Vagina (tissue), 2 donors: ENCODE results near the gene NTF4.

Experiments
- POLR2A ChIP-seq, 2 donors: fragments of 450-650 bp; IDR thresholded peaks; one replicate each; pipeline ENCODE4 v1.6.1; 2017; ENCODE audit warnings: antibody characterized with exemption in 2 of 2, mild to moderate bottlenecking in 2 of 2, moderate library complexity in 2 of 2
- POLR2AphosphoS5 ChIP-seq, 2 donors: sonication (generic); formaldehyde crosslinking; IDR thresholded peaks; one replicate each; pipeline ENCODE4 v1.9.0; 2017; ENCODE audit warnings: antibody characterized with exemption in 2 of 2, mild to moderate bottlenecking in 2 of 2, low read depth in 1 of 2; ENCODE audit not compliant: insufficient read depth in 1 of 2
- TF ChIP-seq, protein P1 (sequence below), 3 experiments: fragments of 450-650 bp in 2 of 3; fragments of 200-600 bp in 1 of 3; sonication (generic) in 1 of 3; IDR thresholded peaks; one replicate each; pipeline ENCODE4 v1.5.1; 2017 to 2019; ENCODE audit warnings: antibody characterized with exemption in 3 of 3, mild to moderate bottlenecking in 2 of 3, moderate library complexity in 2 of 3

- TF ChIP-seq, protein P1, sequence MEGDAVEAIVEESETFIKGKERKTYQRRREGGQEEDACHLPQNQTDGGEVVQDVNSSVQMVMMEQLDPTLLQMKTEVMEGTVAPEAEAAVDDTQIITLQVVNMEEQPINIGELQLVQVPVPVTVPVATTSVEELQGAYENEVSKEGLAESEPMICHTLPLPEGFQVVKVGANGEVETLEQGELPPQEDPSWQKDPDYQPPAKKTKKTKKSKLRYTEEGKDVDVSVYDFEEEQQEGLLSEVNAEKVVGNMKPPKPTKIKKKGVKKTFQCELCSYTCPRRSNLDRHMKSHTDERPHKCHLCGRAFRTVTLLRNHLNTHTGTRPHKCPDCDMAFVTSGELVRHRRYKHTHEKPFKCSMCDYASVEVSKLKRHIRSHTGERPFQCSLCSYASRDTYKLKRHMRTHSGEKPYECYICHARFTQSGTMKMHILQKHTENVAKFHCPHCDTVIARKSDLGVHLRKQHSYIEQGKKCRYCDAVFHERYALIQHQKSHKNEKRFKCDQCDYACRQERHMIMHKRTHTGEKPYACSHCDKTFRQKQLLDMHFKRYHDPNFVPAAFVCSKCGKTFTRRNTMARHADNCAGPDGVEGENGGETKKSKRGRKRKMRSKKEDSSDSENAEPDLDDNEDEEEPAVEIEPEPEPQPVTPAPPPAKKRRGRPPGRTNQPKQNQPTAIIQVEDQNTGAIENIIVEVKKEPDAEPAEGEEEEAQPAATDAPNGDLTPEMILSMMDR (IDR thresholded peaks at IDR 0.05), result no peak
- TF ChIP-seq POLR2A (IDR thresholded peaks at IDR 0.05) (no peak), POLR2AphosphoS5 (IDR thresholded peaks at IDR 0.05; ENCODE audit: insufficient read depth in 1 of 2, low read depth in 1 of 2) (no peak)
Observed at GRCh38 chr19:49111218-49111998, 46.8 kb upstream of the NTF4 start.
